GM10266 (cell line): Measurements from ENCODE around the gene SMARCA2.

ENCODE experiments used
- DNase-seq: peaks from one replicate; pipeline ENCODE4 v3.0.0; 2012; ENCODE audit errors: extremely low spot score
- CTCF ChIP-seq: IDR thresholded peaks from 2 replicates; pipeline ENCODE4 v1.5.1; 2012; ENCODE audit warnings: mild to moderate bottlenecking, low read depth; ENCODE audit not compliant: control insufficient read depth, insufficient read depth; ENCODE audit errors: missing control alignments

Gene SMARCA2

GRCh38 chr9:2153630-2154217, 138.6 kb downstream of the SMARCA2 start:
- TF ChIP-seq CTCF: no peak
- DNase-seq: no peak

- TF ChIP-seq CTCF: no peak
- DNase-seq: no peak
These were observed 139.6 kb downstream of the SMARCA2 start for GRCh38 chr9:2154731-2155130.

GRCh38 chr9:2155966-2156365, 140.8 kb downstream of the SMARCA2 start:
- no peak for DNase-seq
- TF ChIP-seq CTCF: no peak

GRCh38 chr9:2157277-2158110, 142.3 kb downstream of the SMARCA2 start:
- no peak for TF ChIP-seq CTCF
- DNase-seq: peak; percentile 15

GRCh38 chr9:2158111-2158610, 143.0 kb downstream of the SMARCA2 start:
- no peak for TF ChIP-seq CTCF

GRCh38 chr9:2158766-2159430, 143.8 kb downstream of the SMARCA2 start:
- DNase-seq: no peak
- no peak for TF ChIP-seq CTCF

More at GRCh38 chr9:2158111-2158610, 143.0 kb downstream of the SMARCA2 start:
- peak; percentile 29 for DNase-seq
